ENCODE measurements around the gene OR51B5.

DNA sequence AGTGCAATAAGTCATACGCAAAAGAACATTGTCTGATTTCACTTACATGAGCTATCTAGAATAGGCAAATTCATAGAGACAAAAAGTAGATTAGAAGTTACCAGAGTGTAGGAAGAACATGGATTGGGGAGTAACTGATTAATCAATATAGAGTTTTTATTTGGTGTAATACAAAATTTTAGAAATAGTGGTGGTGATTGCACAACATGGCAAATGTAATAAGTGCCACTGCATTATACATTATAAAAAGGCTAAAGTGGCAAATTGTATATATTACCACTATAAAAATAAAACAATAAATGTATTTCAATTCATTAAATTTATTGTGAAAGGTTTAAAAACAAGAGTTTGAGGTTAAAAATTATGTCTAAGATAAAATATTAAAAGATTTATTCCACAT, 32.9 kb downstream of the OR51B5 start:
- TF ChIP-seq, protein P1, sequence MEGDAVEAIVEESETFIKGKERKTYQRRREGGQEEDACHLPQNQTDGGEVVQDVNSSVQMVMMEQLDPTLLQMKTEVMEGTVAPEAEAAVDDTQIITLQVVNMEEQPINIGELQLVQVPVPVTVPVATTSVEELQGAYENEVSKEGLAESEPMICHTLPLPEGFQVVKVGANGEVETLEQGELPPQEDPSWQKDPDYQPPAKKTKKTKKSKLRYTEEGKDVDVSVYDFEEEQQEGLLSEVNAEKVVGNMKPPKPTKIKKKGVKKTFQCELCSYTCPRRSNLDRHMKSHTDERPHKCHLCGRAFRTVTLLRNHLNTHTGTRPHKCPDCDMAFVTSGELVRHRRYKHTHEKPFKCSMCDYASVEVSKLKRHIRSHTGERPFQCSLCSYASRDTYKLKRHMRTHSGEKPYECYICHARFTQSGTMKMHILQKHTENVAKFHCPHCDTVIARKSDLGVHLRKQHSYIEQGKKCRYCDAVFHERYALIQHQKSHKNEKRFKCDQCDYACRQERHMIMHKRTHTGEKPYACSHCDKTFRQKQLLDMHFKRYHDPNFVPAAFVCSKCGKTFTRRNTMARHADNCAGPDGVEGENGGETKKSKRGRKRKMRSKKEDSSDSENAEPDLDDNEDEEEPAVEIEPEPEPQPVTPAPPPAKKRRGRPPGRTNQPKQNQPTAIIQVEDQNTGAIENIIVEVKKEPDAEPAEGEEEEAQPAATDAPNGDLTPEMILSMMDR (IDR thresholded peaks at IDR 0.05; ENCODE audit: insufficient read depth, low read length, poor library complexity, severe bottlenecking): no peak
- no peak for TF ChIP-seq EZH2phosphoT487 (conservative IDR thresholded peaks at IDR 0.05; ENCODE audit: low read length)

Measured in SU-DHL-6 (cell line).